ENCODE results near the gene PKN1. TPM values are rescaled to one million over a fixed set of nuclear protein-coding genes. Genes with fewer than 3 reads are reported as not detected.

PKN1 gene
- total and polyA plus RNA-seq, 4 donors = 13.7 to 41.6 (median 22.3) TPM

DNA sequence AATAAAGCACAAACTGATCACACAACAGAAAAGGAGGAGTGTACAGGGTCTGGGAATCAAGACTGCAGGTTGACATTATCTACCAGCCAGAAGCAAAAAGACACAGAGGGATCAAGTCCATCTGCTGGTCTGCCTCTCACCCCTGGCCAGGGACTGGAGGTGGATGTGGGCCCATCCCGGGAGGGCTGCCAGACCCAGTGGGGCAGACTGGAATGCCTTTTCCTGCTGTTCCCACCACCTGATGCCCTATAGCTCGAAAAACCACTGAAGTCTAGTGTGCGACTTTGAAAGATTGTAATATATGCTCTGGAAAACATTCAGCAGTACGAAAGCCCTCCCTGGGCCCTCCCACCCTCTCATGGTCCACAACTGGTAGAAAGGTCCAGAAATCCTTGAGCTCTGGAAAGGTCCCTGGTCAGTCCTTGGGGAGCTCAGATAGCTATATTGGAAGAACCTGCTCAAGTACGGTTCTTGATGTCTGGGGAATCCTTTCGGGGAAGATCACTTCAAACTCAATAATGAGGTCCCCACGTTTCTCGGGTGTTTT lies 82.5 kb downstream of the PKN1 start:
- Histone ChIP-seq H3K4me1 (ENCODE audit: control insufficient read depth in 4 of 4, insufficient read depth in 4 of 4, low read length in 3 of 4) (peaks cover 27 to 65% (median 40%) of the 10 kb centered on the region in 4 donors), H3K9me3 (ENCODE audit: control insufficient read depth in 4 of 4, low read length in 3 of 4) (no peaks in the 10 kb centered on the region), H3K4me3 (ENCODE audit: low read depth in 1 of 3, low read length in 3 of 3) (peak overlapping the region; percentile 73 to 95 (median 87)), H3K9ac (ENCODE audit: low read depth in 1 of 2, low read length in 2 of 2) (peak overlapping the region in 1 of 2 donors; percentile 69), H3K27ac (ENCODE audit: low read depth in 1 of 2, low read length in 2 of 2) (peak overlapping the region; percentile 3 to 98), H3K36me3 (ENCODE audit: control insufficient read depth in 4 of 4, insufficient read depth in 3 of 4, low read depth in 1 of 4, low read length in 3 of 4) (peaks cover 8 to 22% (median 14%) of the 10 kb centered on the region in 4 donors), H3K27me3 (ENCODE audit: control insufficient read depth in 4 of 4, insufficient read depth in 4 of 4, low read length in 3 of 4) (no peaks in the 10 kb centered on the region)
- no peak for DNase-seq (ENCODE audit: low spot score)
- 49% methylated on average over 8 of the region's 8 CpGs for WGBS
- no peak for TF ChIP-seq HNF4G (IDR thresholded peaks at IDR 0.05)
- no peak for TF ChIP-seq JUND (IDR thresholded peaks at IDR 0.05)

DNA sequence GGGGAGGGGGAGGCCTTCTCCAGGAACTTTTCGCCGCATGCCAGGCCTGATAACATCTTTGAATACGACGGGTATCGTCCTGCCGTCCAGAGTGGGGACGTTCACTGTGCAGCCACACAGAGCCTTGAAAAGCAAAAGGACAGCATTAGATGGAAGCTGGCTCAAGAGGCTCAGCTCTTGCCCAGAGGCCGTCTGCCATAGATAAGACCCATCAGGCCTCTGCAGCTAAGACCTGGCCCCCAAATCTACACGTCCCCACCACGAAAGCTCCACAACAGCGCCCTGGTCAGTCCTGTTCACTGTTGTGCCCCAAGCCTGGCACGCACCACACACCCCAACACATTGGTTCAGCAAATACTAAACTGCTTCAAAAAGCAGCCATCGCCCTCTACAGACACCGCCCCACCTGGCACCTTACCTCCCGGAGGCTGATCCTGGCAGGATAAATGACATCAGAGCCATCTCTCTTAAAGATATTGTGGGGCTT lies 83.0 kb downstream of the PKN1 start:
- H3K4me3 ChIP-seq (ENCODE audit: low read depth in 1 of 3, low read length in 3 of 3) = peak overlapping the region; percentile 73 to 95 (median 87)
- WGBS = 37% methylated on average over 15 of the region's 15 CpGs
- peaks cover 8 to 22% (median 14%) of the 10 kb centered on the region in 4 donors for H3K36me3 ChIP-seq (ENCODE audit: control insufficient read depth in 4 of 4, insufficient read depth in 3 of 4, low read depth in 1 of 4, low read length in 3 of 4)
- peak overlapping the region in 1 of 2 donors; percentile 69 for H3K9ac ChIP-seq (ENCODE audit: low read depth in 1 of 2, low read length in 2 of 2)
- H3K27me3 ChIP-seq (ENCODE audit: control insufficient read depth in 4 of 4, insufficient read depth in 4 of 4, low read length in 3 of 4) = no peaks in the 10 kb centered on the region
- H3K27ac ChIP-seq (ENCODE audit: low read depth in 1 of 2, low read length in 2 of 2) = peak overlapping the region; percentile 3 to 98
- peaks cover 27 to 61% (median 37%) of the 10 kb centered on the region in 4 donors for H3K4me1 ChIP-seq (ENCODE audit: control insufficient read depth in 4 of 4, insufficient read depth in 4 of 4, low read length in 3 of 4)
- H3K9me3 ChIP-seq (ENCODE audit: control insufficient read depth in 4 of 4, low read length in 3 of 4) = no peaks in the 10 kb centered on the region
- DNase-seq (ENCODE audit: low spot score) = peak; percentile 46
- TF ChIP-seq ZBTB33 (IDR thresholded peaks at IDR 0.05) (no peak), TAF1 (conservative IDR thresholded peaks at IDR 0.05) (no peak), RAD21 (IDR thresholded peaks at IDR 0.05) (peak in 1 of 2 donors; percentile 25), CTCF (IDR thresholded peaks at IDR 0.05; ENCODE audit: low read depth, low read length, missing input control) (no peak)

DNA sequence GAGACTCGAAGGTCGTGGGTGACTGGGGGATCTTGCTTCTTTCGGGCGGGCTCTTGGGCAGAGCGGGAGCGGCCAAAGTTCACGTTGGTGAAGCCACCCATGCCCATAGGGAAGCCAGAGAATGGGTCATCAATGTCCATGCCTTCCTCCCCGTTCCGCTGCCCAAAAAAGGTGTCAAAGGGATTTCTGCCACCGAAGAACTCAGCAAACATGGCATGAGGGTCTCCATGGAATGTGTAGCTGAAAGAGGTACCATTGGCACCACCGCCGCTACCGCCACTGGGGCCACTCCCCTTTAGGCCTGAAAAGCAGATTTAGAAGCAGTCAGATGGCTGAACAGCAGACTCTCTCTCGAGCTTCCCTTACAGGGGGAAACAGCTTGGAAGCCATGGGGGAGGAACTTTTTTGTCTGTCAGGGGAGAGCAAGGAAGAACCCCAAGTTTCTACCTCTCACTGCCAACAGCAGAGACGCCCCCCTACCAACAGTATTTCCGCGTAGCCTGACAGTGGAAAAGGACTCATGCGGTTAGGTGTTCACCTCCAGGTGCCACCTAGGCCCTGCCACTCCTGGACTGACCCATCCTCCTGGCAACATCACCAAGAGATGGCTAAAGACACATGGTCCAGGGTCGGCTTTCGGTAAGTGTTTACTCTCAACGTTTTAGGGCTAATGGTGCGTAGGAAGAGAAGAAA lies 83.8 kb downstream of the PKN1 start:
- Histone ChIP-seq H3K36me3 (ENCODE audit: control insufficient read depth in 4 of 4, insufficient read depth in 3 of 4, low read depth in 1 of 4, low read length in 3 of 4) (peaks cover 8 to 22% (median 14%) of the 10 kb centered on the region in 4 donors), H3K9ac (ENCODE audit: low read depth in 1 of 2, low read length in 2 of 2) (peak overlapping the region; percentile 69 to 96), H3K9me3 (ENCODE audit: control insufficient read depth in 4 of 4, low read length in 3 of 4) (no peaks in the 10 kb centered on the region), H3K27ac (ENCODE audit: low read depth in 1 of 2, low read length in 2 of 2) (peak overlapping the region; percentile 98 to 100), H3K4me3 (ENCODE audit: low read depth in 1 of 3, low read length in 3 of 3) (peak overlapping the region; percentile 73 to 95 (median 87)), H3K4me1 (ENCODE audit: control insufficient read depth in 4 of 4, insufficient read depth in 4 of 4, low read length in 3 of 4) (peaks cover 27 to 57% (median 36%) of the 10 kb centered on the region in 4 donors), H3K27me3 (ENCODE audit: control insufficient read depth in 4 of 4, insufficient read depth in 4 of 4, low read length in 3 of 4) (no peaks in the 10 kb centered on the region)
- 9% methylated on average over 22 of the region's 22 CpGs for WGBS
- peak; percentile 55 for DNase-seq (ENCODE audit: low spot score)
- TF ChIP-seq HNF4A (conservative IDR thresholded peaks at IDR 0.05) (peak; percentile 5 to 46), JUND (IDR thresholded peaks at IDR 0.05) (no peak), YY1 (IDR thresholded peaks at IDR 0.05) (peak; percentile 25)

Data from liver (tissue), 9 donors.